HG03439 (cell line): ENCODE results near the gene THBS2.
"Not testable (repeated sequence)": the region's sequence is repeated elsewhere in the genome, so short reads cannot be mapped to it uniquely, and the experiment has no call there.

Source experiments
- ATAC-seq: cut with Tn5 transposase; IDR thresholded peaks from one replicate; pipeline ENCODE4 v1.9.1; 2021; ENCODE audit warnings: mild to moderate bottlenecking, moderate library complexity; ENCODE audit not compliant: unreplicated experiment

The THBS2 gene

DNA sequence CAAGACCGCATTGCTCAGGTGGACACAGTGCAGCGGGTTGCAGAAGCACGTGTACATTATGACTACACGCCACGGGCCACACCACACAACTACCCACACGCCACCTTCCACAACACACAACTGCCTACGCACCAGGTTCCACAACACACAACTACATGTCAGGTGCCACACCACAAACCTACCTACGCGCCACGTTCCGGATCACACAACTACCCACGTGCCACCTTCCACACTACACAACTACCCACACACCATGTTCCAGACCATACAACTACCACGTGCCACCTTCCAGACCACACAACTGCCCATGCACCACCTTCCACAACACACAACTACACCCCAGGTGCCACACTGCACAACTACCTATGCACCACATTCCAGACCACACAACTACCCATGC lies 20.5 kb downstream of the THBS2 start:
- no peak for ATAC-seq

DNA sequence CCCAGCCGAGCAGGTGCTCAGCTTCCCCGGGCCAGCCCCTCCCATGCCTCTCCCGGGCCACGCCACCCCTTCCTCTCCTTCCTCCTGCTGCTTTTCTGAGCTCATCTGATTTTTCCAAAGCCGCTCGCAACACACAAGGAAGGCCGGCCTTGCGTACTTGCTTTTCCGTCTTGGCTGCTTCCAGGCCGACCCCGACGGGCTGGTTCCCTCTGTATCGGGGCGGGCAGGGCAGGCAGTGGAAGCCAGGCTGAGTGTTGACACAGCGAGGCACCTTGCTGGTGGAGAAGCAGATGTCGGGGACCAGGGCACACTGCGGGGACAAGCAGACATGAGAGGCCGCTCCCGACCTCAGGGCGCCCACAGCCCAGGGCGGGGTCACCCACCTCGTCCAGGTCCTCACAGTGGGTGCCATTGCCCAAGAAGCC lies 21.1 kb downstream of the THBS2 start:
- ATAC-seq = no peak

DNA sequence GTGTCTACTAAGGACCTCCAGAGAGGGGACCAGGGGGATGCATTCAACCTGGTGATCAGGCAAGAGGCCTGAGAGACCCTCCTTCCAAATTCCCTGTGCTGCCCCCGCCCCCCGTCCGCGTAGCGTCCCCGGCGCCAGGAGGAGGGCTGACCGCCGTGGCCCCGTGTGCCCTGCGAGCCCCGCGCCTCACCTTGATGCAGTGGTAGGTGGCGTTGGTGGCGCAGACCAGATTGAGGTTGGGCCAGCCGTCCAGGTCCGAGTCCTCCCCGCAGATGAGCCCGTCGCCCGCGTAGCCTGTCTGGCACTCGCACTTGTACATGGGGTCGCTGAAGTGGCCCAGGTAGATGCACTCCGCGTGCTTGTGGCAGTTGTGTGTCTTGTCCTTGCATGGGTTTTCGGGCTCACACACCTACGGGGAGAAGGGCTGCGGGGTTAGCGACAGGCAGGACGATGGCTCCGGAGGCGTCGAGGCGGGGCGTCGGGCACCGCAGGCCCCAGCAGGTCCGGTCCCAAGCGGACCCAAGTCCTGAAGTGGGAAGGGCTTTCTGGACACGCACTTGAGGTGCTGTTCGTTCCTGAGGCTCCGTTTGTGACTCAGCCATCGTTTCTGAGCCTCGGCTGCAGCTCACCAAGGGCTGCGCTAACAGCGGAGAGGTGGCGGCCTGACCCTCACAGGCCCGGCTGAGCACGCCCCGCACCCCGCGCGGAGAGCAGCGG lies 21.7 kb downstream of the THBS2 start:
- no peak for ATAC-seq

DNA sequence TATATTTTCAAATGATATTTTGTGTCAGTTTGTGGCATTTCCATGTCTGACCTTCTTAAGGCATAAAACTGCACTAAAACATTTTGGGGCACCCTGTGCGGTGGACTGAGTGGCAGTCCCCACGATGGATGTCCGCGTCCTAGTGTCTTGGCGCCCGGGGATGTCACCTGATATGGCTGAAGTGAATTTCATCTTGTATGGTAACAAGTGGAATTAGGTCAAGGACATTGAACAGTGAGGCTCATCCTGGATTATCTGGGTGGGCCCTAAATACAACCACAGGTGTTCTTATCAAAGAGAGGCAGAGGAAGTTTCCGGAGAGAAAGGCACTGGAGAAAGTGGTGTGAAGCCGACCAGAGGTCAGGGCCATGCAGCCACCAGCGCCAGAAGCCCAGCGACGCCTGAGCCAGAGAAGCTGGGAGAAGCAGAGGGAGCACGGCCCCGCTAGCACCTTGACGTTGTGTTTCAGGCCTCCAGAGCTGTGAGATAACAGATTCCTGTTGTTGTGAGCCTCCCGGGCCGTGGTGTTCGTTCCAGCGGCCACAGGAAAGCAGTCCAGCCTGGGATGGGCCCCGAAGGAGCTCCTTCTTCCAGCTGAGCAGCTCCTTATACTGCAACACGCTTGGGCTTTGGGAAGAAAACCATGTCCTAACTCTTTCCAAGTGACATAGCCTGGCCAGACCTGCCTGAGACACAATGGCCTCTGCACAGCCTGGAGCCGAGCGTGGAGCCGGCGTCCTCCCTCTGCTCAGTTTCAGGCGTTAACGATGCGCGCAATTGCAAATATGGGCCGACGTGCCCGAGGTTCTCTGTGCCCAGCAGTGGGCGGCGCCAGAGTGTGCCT lies 22.5 kb downstream of the THBS2 start:
- ATAC-seq = no peak

DNA sequence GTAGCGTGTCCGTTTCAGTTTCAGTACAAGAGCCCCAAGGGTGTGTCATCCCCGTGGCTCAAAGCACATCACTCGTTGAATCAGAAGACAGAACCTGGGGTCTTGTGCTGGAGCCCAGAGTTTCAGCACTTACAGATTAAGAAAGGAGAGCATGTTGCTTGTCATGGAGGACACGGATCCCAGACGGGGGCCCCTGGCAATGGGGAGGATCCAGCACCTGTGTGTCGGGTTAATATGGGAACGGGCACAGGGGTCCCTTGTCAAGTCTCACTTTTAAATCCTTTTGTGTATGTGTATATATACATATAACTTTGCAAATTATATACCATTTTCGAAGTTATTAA lies 23.4 kb downstream of the THBS2 start:
- ATAC-seq = no peak

DNA sequence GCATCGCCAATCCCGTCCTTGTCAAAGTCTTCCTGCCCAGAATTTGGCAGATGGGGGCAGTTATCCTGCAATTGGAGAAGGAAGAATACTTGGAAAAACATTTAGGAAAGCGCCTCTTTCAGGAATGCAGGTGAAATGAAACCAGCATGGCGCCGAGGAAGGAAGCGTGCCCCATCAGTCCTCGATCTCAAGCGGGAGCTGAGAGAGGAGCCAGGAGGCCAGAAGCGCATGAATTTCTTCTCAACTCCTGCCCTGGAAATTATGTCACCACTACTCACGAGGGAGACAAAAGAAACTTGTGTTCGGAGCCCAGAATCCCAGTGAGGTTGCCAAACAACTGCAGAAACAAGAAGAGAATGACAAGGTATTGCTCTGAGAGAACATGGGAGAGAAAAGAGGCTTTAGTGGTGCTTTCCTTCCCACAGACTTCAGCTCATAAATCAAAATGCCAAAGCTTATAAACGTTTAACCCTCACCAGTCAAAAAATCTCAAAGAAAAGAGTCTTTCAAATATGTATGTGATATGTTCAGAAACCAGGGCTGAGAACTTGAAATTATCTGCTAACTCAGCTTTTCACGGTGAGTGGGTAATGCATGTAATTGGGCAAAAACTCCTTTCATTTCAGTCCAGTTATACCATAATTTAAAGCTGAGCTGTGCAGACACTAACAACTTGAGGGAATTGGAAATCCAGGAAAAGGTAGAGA lies 23.9 kb downstream of the THBS2 start:
- no peak for ATAC-seq

DNA sequence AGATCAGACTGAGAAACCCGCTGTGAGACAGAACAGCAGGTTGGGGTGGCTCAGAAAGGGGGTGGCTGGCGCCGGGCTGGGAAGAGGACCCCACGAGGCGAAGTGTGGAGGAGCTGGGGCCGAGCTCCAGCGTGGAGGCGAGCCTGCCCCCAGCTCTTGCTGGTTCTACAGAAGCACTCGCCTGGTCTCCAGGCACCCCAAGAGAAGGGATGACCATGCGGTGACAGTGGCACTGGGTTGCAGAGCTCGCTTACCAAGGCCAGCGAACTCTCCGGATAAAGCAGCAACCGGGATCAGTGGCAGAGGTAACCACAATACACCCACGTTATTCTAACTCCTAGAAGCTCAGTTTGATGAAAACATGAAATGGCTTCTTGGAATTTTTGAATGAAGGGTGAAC lies 26.5 kb downstream of the THBS2 start:
- no peak for ATAC-seq

DNA sequence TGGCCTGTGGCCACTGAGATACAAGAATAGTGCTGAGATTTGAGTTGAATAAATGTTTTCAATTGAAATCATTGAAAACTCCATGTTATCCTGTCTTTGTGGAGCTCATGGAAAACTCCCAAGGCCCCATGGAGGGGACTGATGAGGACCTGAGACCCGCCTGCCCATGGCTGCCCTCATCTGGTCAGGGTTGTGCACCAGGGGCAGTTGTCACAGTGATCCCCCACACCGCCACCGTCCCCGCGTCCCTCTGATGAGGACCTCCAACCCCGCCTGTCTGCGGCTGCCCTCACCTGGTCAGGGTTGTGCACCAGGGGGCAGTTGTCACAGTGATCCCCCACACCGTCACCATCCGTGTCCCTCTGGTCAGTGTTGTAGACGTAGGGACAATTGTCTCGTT lies 27.8 kb downstream of the THBS2 start:
- ATAC-seq = no peak

DNA sequence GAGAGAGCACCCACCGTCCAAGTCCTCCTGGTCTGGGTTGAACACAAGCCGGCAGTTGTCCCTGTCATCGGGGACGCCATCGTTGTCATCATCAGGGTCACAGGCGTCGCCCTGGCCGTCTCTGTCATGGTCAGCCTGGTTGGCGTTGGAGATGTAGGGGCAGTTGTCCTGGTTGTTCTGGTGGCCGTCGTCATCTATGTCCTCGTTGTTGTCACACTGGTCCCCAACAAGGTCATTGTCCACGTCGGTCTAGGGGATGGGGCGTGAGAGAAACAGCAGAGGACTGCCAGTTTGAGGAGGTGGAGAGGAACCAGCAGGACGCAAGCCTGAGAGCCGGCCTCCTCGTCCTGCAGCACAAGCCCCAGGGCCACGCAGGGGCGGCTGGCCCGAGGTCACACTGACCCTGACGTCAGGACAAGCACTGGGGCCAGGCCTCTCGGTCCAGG lies 28.5 kb downstream of the THBS2 start:
- ATAC-seq = no peak

DNA sequence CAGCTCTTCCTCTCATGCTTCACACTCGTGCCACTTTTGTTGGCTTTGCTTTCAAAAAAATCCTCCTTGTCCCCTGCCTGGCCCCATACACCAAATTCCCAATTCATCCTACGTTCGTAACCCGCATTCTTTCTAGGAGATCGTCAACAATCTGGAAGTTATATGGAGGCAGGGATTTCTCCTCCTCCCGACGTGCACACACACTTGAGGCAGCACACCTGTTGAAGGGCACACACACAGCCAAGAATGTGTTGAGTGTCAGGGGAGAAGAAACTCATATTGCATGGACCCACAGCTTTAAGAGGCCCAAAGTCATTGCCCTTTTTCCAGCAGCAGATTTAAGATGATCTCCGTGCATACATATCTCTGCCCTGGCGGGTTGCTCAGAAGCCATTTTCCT lies 28.9 kb downstream of the THBS2 start:
- no peak for ATAC-seq

DNA sequence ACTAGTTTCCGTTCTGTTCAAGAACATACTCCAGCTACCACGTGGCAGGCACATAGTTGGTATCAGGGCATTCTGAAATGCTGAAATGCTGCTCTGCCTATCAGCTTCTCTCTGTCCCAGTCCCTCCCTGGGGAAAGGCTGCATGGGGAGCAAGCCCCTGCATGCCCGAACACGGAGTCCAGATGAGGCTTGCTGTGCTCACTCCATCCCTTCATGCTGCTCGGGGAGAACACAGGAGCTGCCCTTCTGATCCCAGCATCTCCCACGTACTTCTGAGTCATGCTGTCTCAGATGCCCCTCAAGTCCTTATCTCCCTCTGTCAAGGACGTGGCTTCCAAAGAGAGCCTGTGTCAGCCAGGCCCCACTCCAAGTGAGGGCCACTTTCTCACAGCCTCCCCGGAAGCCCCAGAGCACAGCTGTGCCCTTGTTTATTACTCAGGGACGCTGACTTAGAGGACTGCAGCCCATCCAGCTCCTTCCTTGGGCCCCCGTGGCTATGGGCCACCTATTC lies 29.4 kb downstream of the THBS2 start:
- ATAC-seq = no peak

DNA sequence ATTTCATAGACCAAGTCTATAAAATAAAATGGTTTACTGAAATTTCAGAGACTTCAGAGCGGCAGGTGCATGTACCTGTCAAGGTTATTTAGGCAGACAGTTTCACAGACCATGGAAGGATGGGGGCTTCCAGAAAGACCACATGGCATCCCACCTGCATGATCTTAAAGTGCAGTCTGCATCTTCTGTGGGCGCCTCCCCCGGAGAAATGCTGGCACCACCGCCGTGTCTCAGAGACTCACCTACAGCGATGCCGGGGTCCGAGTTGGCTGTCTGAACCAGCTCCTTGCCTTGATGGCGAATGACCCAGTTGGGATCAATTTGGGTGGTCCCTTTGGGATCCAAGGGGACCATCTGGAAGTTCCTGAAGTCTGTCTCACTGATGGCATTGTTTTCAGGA lies 30.6 kb downstream of the THBS2 start:
- ATAC-seq = no peak

DNA sequence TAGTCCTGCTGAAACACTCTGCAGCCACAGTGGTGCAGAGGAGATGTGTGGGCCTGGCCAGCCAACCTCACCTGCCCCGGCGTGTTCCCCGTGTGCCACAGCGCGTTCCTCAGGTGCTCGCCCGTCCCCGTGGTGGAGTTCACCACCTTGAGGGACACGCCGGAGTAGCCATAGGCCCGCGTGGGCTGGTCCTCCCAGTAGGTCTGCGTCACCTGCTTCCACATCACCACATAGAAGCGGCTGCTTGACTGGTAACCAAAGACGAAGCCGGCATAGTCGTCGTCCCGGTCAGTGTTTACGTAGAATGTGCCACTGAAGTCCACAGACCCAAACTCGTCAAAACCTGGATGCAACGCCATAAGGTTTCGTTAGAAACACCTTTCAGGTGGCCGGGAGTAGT lies 31.5 kb downstream of the THBS2 start:
- no peak for ATAC-seq

DNA sequence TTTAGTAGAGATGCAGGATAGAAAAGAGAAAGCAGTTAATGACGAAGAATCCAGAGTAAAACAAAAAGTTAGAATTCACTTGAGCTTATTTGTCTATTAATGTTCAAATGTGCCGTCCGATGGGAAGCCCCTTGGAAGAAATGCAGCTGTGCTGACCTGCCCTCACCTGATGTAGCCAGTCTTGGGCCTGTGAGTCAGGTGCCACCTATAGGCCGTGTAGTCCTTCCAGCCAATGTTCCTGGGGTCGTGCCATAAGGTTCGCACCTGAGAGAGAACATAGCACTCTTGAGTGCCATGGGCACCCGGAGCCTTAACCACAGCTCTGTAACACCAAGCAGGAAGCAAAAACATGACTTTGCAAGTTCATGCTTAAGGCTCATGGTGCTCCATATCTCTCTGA lies 32.4 kb downstream of the THBS2 start:
- no peak for ATAC-seq

DNA sequence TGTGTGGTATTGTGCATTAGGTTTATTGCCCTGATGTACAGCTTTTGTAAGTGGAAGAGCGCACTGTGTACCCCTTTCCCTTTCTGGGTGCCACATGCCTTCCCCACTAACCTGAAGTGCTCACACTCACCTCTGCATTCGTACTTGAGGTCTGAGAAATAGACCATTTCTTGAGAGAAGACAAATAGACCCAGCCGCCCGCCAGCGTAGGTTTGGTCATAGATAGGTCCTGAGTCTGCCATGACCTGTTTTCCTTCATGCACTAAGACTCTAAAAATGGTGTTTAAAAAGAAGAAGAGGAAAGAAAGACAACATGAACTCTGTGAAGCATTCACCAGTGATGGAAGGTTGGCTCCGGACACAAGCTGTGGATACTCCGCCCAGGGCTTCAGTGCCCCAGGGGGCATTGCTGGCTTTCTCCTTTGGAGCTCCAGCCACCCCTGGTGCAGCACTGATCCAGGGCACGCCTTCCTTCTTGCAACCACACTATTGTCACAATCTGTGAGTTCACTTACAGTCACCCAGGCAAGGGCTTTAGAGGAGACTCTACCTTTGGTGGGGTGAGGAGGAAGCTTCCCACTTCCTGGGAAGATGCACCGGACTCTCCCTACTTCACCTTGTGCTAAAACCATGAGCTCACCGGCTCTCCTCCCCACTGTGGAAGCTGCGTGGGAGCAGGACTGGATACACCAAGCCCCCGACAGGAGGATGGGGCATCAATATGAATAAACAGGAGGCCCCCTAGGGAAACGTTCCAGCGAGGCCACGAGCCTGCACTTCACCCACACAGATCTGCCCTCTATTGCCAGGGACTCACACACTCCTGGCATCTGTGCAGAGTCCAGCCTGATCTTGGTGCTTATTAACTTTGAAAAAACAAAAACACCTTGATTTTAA lies 33.3 kb downstream of the THBS2 start:
- no peak for ATAC-seq

DNA sequence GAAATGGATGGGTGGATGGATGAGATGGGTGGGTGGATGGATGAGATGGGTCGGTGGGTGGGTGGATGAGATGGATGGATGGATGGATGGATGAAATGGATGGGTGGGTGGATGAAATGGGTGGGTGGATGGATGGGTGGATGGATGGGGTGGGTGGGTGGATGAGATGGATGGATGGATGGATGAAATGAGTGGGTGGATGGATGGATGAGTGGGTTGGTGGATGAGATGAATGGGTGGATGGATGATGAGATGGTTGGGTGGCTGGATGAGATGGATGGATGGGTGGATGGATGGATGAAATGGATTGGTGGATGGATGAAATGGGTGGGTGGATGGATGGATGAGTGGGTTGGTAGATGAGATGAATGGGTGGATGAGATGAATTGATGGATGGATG lies 35.7 kb downstream of the THBS2 start:
- ATAC-seq = no peak

DNA sequence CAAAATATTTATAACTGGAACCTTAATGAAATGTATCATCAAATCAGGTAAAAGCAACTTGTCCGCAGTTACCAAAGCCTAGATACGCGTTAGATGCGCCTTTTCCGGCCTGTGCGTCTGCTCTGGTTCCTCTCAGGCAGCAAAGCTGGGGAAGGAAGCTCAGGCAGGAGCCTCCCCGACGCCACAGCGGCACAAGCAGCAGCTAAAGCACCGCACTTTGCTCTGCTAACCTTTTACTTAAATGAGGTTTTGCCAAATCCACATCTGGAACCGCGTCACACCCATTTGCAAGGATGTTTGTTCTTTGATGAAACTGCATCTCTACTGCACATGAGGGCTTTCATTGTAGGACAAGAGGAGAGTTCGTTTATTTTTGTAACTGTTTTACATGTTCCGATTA lies 36.8 kb downstream of the THBS2 start:
- no peak for ATAC-seq

DNA sequence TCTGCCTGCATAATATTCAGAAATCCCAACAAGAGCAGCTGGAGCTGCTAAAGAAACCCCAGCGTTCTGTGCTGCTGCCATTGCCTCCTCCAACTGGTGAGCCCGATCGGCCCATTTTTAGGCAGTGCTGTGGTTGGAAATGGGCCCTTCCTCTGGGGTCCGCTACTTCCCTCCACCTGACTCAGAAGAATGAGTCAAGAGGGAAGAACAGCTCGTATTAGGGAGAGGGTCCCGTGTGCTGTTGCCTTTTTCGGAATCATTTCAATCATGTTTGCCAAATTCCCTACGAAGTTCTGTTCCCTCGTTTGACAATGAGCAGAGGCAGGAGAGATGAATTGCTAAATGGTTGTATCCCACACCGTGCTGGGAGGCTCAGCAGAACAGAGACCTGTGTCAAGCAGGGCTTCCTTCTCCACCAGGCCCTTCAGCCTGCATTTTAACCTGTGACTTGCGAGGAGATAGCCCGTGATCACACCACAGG lies 38.4 kb downstream of the THBS2 start:
- no peak for ATAC-seq

DNA sequence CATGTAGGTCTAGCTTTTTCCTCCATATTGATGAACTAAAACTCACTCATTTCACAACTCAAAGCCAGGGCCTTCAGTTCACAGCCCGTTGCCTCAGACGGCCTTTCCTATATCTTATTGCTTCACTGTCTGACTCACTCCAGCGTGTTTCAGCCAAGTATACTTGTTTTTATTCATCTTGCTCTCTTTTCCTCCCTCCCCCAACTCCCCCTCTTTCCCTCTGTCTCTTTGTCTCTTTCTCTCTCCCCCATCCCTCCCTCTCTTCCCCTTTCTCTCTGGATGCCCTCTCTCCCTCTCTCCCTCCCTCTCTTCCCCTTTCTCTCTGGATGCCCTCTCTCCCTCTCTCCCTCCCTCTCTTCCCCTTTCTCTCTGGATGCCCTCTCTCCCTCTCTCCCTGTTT lies 38.9 kb downstream of the THBS2 start:
- ATAC-seq = not testable (repeated sequence)

DNA sequence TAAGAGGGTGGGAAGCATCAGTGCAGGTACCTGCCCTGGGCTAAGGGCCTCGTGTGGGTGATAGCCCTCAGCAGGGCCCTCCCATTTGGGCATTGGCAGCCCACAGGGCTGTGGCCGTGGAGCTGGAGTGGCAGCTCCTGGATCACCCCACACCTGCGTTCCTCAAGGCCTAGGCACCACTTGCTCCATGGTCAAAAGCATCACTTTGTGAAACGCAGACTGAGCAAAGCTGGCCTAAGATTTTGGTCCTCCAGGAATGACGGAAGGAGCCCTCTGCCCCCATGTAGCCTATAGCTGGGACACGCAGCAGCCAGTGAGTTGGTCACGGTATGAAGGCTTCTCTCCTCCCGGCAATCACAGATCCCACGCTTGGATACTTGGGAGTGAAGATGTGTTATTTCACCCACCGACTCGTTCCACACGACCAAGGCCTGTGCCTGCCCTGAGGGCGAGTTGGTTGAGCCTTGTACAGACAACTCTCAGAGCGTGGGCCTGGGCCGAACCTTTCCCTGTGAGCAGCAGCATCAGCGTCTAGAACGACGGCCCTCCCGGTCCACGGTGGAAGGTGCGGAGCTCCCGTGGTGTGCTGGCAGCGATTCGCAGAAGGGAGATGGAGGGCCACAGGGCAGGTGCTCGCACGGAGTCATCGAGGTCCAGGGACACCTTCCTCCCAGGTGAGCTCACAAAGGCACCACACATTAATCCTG lies 39.7 kb downstream of the THBS2 start:
- ATAC-seq = no peak
